RWPE2 (cell line): ENCODE data around the gene GDF2.

Experiments
- ATAC-seq: fragments of 200-7000 bp; cut with Tn5 transposase; 3 replicates; pipeline ENCODE4 v1.9.1; 2021; ENCODE audit warnings: low read depth
- DNase-seq: peaks from one replicate; pipeline ENCODE4 v3.0.0-alpha.2; 2020; ENCODE audit warnings: low spot score
- H3K27ac ChIP-seq: fragments of 450-650 bp; 2 replicates; pipeline ENCODE4 v1.5.1; 2017; ENCODE audit warnings: mild to moderate bottlenecking; ENCODE audit not compliant: poor library complexity, severe bottlenecking
- H3K27me3 ChIP-seq: fragments of 250-450 bp; sonication (Bioruptor Pico); 2 replicates; pipeline ENCODE4 v1.5.1; 2021; ENCODE audit warnings: mild to moderate bottlenecking, moderate library complexity; ENCODE audit not compliant: insufficient read depth, poor library complexity, severe bottlenecking
- H3K36me3 ChIP-seq: fragments of 250-450 bp; sonication (Bioruptor Pico); 2 replicates; pipeline ENCODE4 v1.5.1; 2020; ENCODE audit warnings: low read depth, mild to moderate bottlenecking, moderate library complexity
- H3K4me1 ChIP-seq: fragments of 250-450 bp; sonication (Bioruptor Pico); 2 replicates; pipeline ENCODE4 v1.5.1; 2021; ENCODE audit warnings: mild to moderate bottlenecking, moderate library complexity; ENCODE audit not compliant: insufficient read depth, poor library complexity, severe bottlenecking
- H3K4me3 ChIP-seq: fragments of 250-450 bp; sonication (Bioruptor Pico); 2 replicates; pipeline ENCODE4 v1.5.1; 2021; ENCODE audit warnings: mild to moderate bottlenecking, moderate library complexity; ENCODE audit not compliant: severe bottlenecking
- H3K9me3 ChIP-seq: fragments of 250-450 bp; sonication (Bioruptor Pico); 2 replicates; pipeline ENCODE4 v1.5.1; 2021; ENCODE audit warnings: mild to moderate bottlenecking, moderate library complexity; ENCODE audit not compliant: severe bottlenecking
- TF ChIP-seq, protein P1 (sequence below): fragments of 450-650 bp; IDR thresholded peaks from one replicate; pipeline ENCODE4 v1.5.1; 2017; ENCODE audit warnings: mild to moderate bottlenecking, moderate library complexity; ENCODE audit not compliant: poor library complexity, severe bottlenecking

GDF2 gene

DNA sequence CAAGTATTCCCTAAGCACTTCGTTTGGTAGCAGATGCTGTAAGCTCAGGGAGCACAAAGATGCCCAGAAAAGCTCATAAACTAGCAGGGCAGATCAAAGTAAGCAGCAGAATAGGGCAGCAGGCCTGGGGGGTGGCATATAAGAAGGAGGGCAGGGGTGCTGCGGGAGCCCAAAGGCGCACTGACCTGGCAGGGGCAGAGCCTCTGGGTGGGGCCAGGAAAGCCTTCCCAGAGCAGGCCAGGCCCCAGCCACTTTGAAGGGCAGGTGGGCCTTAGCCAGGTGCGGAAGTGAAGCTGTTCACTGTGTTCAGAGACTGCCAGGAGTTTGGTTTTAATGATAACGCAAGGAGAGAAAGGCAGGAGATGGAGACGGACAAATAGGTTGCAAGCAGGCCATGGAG is 18.4 kb upstream of the GDF2 start:
- H3K4me1 ChIP-seq, result no peaks in the 10 kb centered on the region
- DNase-seq, result no peak
- H3K27me3 ChIP-seq, result peaks cover 36% of the 10 kb centered on the region
- H3K27ac ChIP-seq, result no peak overlapping the region
- no peaks in the 10 kb centered on the region for H3K9me3 ChIP-seq
- ATAC-seq, result no peak
- TF ChIP-seq, protein P1, sequence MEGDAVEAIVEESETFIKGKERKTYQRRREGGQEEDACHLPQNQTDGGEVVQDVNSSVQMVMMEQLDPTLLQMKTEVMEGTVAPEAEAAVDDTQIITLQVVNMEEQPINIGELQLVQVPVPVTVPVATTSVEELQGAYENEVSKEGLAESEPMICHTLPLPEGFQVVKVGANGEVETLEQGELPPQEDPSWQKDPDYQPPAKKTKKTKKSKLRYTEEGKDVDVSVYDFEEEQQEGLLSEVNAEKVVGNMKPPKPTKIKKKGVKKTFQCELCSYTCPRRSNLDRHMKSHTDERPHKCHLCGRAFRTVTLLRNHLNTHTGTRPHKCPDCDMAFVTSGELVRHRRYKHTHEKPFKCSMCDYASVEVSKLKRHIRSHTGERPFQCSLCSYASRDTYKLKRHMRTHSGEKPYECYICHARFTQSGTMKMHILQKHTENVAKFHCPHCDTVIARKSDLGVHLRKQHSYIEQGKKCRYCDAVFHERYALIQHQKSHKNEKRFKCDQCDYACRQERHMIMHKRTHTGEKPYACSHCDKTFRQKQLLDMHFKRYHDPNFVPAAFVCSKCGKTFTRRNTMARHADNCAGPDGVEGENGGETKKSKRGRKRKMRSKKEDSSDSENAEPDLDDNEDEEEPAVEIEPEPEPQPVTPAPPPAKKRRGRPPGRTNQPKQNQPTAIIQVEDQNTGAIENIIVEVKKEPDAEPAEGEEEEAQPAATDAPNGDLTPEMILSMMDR, result no peak
- H3K4me3 ChIP-seq, result no peak overlapping the region
- no peaks in the 10 kb centered on the region for H3K36me3 ChIP-seq

DNA sequence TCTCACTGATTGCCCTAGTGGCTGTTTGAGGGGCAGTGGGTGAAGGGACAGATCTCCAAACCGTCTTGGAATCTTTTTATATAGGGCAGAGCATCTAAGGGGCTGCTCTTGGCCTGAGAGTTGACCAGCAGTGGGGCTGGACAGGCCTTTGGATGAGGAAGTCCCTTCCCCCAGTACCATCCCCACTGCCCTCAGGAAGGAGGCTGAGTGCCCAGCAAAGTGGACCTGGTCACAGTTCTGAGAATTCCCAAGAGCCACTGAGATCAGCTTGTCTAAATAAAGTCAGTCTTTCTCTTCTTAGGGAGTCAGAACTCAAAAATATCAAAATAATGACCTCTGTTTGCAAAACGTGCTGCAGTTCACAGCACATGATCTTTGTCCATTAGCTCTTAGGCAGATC is 16.7 kb upstream of the GDF2 start:
- no peak overlapping the region for H3K27ac ChIP-seq
- H3K27me3 ChIP-seq, result peaks cover 22% of the 10 kb centered on the region
- H3K4me1 ChIP-seq, result no peaks in the 10 kb centered on the region
- ATAC-seq, result no peak
- no peak overlapping the region for H3K4me3 ChIP-seq
- DNase-seq, result no peak
- TF ChIP-seq, protein P1, result no peak
- no peaks in the 10 kb centered on the region for H3K36me3 ChIP-seq
- H3K9me3 ChIP-seq, result no peaks in the 10 kb centered on the region

DNA sequence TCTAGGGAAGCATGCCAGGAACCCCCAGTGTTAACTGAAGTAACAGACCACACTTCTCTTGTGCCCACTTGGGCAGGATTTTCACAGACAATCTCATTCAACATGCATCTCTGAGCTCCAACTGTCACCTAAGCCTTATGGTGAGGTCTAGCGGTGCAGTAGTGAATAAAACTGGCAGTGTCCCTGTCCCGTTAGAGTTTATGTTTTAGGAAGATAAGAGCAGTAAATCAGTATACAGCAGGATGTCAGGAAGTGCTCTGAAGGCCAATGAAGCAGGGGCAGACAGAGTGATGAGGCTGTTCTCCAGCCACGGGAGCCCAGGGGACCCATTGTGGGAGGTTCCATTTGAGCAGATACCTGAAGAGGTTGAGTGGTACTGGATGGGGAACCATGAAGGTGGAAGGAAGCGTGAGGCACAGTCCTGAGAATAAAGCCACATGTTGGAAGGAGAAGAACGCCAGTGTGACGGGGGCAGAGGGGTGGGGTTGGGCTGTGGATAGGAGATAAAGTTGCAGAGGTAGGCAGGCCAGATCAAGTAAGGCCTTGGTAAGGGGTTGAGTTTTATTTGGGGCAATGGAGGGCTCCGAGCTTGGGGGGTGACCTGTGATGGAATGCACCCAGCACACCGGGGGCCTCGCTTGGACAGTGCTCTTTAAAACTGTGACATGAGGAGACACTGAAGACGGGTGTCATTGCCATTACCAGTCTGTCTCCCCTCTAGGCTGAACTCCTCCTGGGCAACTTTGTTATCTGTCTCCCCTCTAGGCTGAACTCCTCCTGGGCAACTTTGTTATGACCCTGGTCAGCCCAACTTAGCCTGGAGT is 15.7 kb upstream of the GDF2 start:
- no peak for ATAC-seq
- H3K9me3 ChIP-seq, result no peaks in the 10 kb centered on the region
- DNase-seq, result no peak
- no peak overlapping the region for H3K4me3 ChIP-seq
- H3K27ac ChIP-seq, result no peak overlapping the region
- no peaks in the 10 kb centered on the region for H3K36me3 ChIP-seq
- TF ChIP-seq, protein P1, result no peak
- no peaks in the 10 kb centered on the region for H3K4me1 ChIP-seq
- peaks cover 12% of the 10 kb centered on the region for H3K27me3 ChIP-seq

DNA sequence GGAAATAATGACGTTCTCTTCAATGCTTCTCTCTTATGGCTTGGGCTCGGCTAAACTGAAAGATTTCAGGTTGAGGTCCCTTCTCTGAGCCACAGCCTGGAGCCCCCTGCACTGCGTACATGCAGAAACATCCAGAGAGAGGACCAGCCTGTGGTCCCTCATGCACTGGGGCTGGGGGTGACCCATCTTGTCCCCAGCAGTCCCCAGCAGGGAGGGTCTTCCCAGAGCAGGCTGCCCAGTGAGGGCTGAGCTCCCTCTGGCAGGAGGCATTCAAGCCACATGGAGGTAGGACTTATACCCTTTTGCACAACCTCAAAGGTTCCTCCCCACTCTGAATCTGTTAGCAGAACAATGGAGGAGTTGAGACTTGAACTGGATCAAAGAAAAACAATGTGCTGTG is 14.9 kb upstream of the GDF2 start:
- no peak for ATAC-seq
- Histone ChIP-seq H3K9me3 (no peaks in the 10 kb centered on the region), H3K4me3 (no peak overlapping the region), H3K4me1 (no peaks in the 10 kb centered on the region), H3K27ac (no peak overlapping the region), H3K27me3 (peaks cover 4% of the 10 kb centered on the region), H3K36me3 (no peaks in the 10 kb centered on the region)
- DNase-seq, result no peak
- TF ChIP-seq, protein P1, result no peak

DNA sequence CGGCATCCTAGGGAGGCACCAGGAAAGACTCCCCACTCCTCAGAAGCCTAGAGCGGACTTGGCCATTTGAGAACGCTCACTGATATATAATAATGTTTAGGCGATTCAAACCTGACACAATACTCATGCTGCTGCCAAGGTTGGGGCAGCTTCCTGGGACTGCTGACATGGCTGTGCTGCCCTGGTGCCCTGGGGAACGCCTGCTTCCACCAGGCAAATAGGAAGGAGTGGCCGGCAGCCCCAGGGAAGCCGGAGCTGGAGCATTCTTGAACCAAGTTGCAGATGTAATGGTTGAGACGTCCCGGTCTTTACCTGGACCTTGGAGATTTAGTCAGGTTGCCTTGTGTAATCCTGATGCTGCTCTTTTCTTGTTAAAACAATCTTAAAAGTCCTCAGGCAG is 13.5 kb upstream of the GDF2 start:
- no peaks in the 10 kb centered on the region for H3K36me3 ChIP-seq
- ATAC-seq (no peak), DNase-seq (no peak)
- H3K4me1 ChIP-seq, result no peaks in the 10 kb centered on the region
- TF ChIP-seq, protein P1, result no peak
- no peaks in the 10 kb centered on the region for H3K9me3 ChIP-seq
- no peak overlapping the region for H3K27ac ChIP-seq
- H3K4me3 ChIP-seq, result no peak overlapping the region
- no peaks in the 10 kb centered on the region for H3K27me3 ChIP-seq
